Mucosa of descending colon (tissue), 3 donors: ENCODE measurements around the gene MYO9B. TPM values are rescaled to one million over a fixed set of nuclear protein-coding genes. Genes with fewer than 3 reads are reported as not detected.

Experiments
- ATAC-seq: fragments of 200-7000 bp; cut with Tn5 transposase; one replicate; pipeline ENCODE4 v1.9.1; 2020; ENCODE audit warnings: mild to moderate bottlenecking, moderate library complexity
- DNase-seq, 3 donors: peaks; one replicate each; pipeline ENCODE4 v3.0.0-alpha.2; 2020
- H3K36me3 ChIP-seq: fragments of 200-600 bp; one replicate; pipeline ENCODE4 v1.8.0; 2021; ENCODE audit warnings: low read depth, mild to moderate bottlenecking
- H3K4me1 ChIP-seq: fragments of 200-600 bp; one replicate; pipeline ENCODE4 v1.8.0; 2021; ENCODE audit warnings: low read depth, mild to moderate bottlenecking
- H3K4me3 ChIP-seq: fragments of 200-600 bp; one replicate; pipeline ENCODE4 v1.8.0; 2021; ENCODE audit warnings: mild to moderate bottlenecking
- H3K9me3 ChIP-seq: fragments of 200-600 bp; one replicate; pipeline ENCODE4 v1.8.0; 2021; ENCODE audit warnings: mild to moderate bottlenecking
- CTCF ChIP-seq: fragments of 200-600 bp; IDR thresholded peaks from one replicate; pipeline ENCODE4 v1.8.0; 2022; ENCODE audit warnings: antibody characterized with exemption, mild to moderate bottlenecking
- intact Hi-C, 2 donors: fragments of 100-400 bp; cut with DNase I in 1 of 2; cut with micrococcal nuclease in 1 of 2; formaldehyde crosslinking; loops; one replicate each; pipeline versions ENCODE4 v1.11.0 to v1.11.1; 2022; cut with DNase I, micrococcal nuclease
- total RNA-seq, 3 donors: library from RNA; stranded (reverse); fragmentation: NEBNext Ultra II Directional in 2 of 3; extraction: Animal tissue kit (Norgen Biotek cat#: 25700) in 2 of 3; gene quantifications; one replicate each; pipeline versions ENCODE4 v1.2.1 to v1.2.4, GENCODE V29; 2021 to 2023
- donor health status: DM: no; HTN: no; CAD: no; lungs with moderate emphysema.
- donor health status: DM: no; HTN: no; CAD: no.
- donor health status: DM: no; HTN: yes; CAD: no.

MYO9B gene
- total RNA-seq, 3 donors from 2014 or later = 73.7 to 91.8 (median 90.8) TPM

GRCh38 chr19:17111766-17112165, 36.2 kb downstream of the MYO9B start:
- no peak for TF ChIP-seq CTCF
- H3K9me3 ChIP-seq = no peaks in the 10 kb centered on the region
- DNase-seq = no peak
- no peak for ATAC-seq
- H3K4me1 ChIP-seq = peaks cover 6% of the 10 kb centered on the region
- H3K4me3 ChIP-seq = no peak overlapping the region
- no peaks in the 10 kb centered on the region for H3K36me3 ChIP-seq
- intact Hi-C loops = no loop called here

- no peak for TF ChIP-seq CTCF
- no peak for ATAC-seq
- Histone ChIP-seq H3K36me3 (no peaks in the 10 kb centered on the region), H3K4me1 (peaks cover 6% of the 10 kb centered on the region), H3K9me3 (no peaks in the 10 kb centered on the region), H3K4me3 (no peak overlapping the region)
- DNase-seq = no peak
- intact Hi-C loops = no loop called here
These were observed 36.7 kb downstream of the MYO9B start for GRCh38 chr19:17112271-17112670.

- TF ChIP-seq CTCF = no peak
- DNase-seq = peak in 1 of 3 donors; percentile 30
- intact Hi-C loops = no loop called here
- Histone ChIP-seq H3K4me1 (peaks cover 6% of the 10 kb centered on the region), H3K9me3 (no peaks in the 10 kb centered on the region), H3K36me3 (no peaks in the 10 kb centered on the region), H3K4me3 (no peak overlapping the region)
- ATAC-seq = no peak
These were observed 37.1 kb downstream of the MYO9B start for GRCh38 chr19:17112700-17113099.

- no peak for TF ChIP-seq CTCF
- intact Hi-C loops = no loop called here
- no peaks in the 10 kb centered on the region for H3K36me3 ChIP-seq
- peaks cover 2% of the 10 kb centered on the region for H3K4me1 ChIP-seq
- no peak for DNase-seq
- ATAC-seq = peak; percentile 3
- H3K9me3 ChIP-seq = no peaks in the 10 kb centered on the region
- no peak overlapping the region for H3K4me3 ChIP-seq
These were observed 37.7 kb downstream of the MYO9B start for GRCh38 chr19:17113127-17113785.

GRCh38 chr19:17114414-17114831, 38.8 kb downstream of the MYO9B start:
- H3K4me1 ChIP-seq = no peaks in the 10 kb centered on the region
- no peak overlapping the region for H3K4me3 ChIP-seq
- ATAC-seq = no peak
- no peaks in the 10 kb centered on the region for H3K36me3 ChIP-seq
- intact Hi-C loops = no loop called here
- no peak for DNase-seq
- TF ChIP-seq CTCF = no peak
- H3K9me3 ChIP-seq = no peaks in the 10 kb centered on the region
